SIG-M5 treated with dmso at 0.1 percent for 504 hours (cell line): Measurements from ENCODE around the gene PCDHB5.
A peak's percentile ranks its signal among the peaks of the same experiment; 100 is the strongest.
"Not testable (repeated sequence)": the region's sequence is repeated elsewhere in the genome, so short reads cannot be mapped to it uniquely, and the experiment has no call there.

Source experiments
- DNase-seq: peaks from one replicate; lab custom pipeline; 2025; ENCODE audit not compliant: unreplicated experiment; lab: John Stamatoyannopoulos, UW

Gene PCDHB5

DNA sequence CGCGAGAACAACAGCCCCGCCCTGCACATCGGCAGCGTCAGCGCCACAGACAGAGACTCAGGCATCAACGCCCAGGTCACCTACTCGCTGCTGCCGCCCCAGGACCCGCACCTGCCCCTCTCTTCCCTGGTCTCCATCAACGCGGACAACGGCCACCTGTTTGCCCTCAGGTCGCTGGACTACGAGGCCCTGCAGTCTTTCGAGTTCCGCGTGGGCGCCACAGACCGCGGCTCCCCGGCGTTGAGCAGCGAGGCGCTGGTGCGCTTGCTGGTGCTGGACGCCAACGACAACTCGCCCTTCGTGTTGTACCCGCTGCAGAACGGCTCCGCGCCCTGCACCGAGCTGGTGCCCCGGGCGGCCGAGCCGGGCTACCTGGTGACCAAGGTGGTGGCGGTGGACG, 16.6 kb downstream of the PCDHB5 start:
- not testable (repeated sequence) for DNase-seq

DNA sequence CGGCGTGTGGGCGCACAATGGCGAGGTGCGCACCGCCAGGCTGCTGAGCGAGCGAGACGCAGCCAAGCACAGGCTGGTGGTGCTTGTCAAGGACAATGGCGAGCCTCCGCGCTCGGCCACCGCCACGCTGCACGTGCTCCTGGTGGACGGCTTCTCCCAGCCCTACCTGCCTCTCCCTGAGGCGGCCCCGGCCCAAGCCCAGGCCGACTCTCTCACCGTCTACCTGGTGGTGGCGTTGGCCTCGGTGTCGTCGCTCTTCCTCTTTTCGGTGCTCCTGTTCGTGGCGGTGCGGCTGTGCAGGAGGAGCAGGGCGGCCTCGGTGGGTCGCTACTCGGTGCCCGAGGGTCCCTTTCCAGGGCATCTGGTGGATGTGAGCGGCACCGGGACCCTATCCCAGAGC, 17.1 kb downstream of the PCDHB5 start:
- DNase-seq: not testable (repeated sequence)

DNA sequence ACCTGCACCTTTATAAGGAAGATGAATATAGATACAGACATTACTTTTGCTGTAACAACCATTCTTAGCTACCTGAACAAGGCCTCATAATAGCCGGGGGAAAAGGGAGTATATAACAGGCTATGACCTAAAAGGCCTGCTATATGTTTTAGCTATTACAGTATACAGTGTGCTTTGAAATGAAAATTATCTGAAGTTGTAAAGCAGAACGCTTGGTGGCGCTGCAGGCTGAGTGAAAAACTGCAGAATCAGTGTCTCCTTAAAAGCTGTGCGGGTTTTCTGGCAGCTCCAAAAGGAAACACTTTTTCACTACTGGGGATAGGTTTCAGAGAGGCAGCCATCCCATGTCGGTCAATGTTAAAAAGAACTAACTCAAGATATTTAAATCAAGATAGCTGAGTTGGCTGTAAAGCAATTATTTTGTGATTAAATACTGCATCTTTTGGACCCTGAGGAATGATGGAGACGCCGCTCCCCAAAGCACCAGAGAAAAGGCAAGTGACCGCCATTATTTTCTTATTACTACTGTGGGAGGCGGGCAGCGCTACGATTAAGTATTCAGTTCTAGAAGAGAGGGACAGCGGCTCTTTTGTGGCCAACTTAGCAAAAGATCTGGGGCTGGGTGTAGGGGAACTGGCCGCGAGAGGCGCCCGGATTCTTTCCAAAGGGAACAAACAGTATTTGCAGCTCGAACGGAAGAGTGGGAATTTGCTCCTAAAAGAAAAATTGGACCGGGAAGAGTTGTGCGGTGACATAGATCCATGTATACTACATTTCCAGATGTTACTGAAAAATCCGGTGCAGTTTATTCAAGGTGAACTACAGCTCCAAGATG, 20.8 kb downstream of the PCDHB5 start:
- no peak for DNase-seq

GRCh38 chr5:141157356-141157755, 22.4 kb downstream of the PCDHB5 start:
- not testable (repeated sequence) for DNase-seq

GRCh38 chr5:141157901-141158300, 22.9 kb downstream of the PCDHB5 start:
- DNase-seq: not testable (repeated sequence)

- no peak for DNase-seq
These were observed 37.6 kb downstream of the PCDHB5 start, which contains the start of gene PCDHB7 for GRCh38 chr5:141172381-141173204. TSS of gene PCDHB7 (plus strand) at chr5:141172644. CDS start at chr5:141172836, 192 bp downstream.

- not testable (repeated sequence) for DNase-seq
These were observed 39.5 kb downstream of the PCDHB5 start for GRCh38 chr5:141174291-141175104.

- DNase-seq: no peak
These were observed 40.9 kb downstream of the PCDHB5 start for GRCh38 chr5:141175933-141176332.

DNA sequence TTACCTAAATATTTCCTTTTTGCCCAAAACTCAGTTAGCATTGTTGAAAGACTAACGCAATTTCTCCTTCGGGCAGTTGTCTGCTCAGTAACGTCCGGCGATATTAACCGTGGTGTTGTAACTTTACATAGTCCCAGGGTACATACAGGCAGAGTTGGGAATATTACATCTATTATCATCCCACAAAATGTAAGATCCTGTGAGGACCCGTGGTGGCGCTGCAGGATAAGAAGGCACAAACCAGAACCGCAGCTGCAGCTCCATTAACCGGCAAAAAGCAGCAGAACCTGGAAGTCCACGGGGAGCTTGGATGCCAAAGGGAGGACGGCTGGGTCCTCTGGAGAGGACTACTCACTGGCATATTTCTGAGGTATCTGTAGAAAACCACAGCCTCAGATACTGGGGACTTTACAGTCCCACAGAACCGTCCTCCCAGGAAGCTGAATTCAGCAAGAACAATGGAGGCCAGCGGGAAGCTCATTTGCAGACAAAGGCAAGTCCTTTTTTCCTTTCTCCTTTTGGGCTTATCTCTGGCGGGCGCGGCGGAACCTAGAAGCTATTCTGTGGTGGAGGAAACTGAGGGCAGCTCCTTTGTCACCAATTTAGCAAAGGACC, 42.7 kb downstream of the PCDHB5 start, which contains the start of gene PCDHB8:
TSS of gene PCDHB8 (plus strand) at position 214 of the 615 bp plus-strand sequence. CDS start at position 459, 245 bp downstream.
- DNase-seq: not testable (repeated sequence)

DNA sequence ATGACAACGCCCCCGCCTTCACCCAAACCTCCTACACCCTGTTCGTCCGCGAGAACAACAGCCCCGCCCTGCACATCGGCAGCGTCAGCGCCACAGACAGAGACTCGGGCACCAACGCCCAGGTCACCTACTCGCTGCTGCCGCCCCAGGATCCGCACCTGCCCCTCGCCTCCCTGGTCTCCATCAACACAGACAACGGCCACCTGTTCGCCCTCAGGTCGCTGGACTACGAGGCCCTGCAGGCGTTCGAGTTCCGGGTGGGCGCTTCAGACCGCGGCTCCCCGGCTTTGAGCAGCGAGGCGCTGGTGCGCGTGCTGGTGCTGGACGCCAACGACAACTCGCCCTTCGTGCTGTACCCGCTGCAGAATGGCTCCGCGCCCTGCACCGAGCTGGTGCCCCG, 44.4 kb downstream of the PCDHB5 start:
- DNase-seq: not testable (repeated sequence)

DNA sequence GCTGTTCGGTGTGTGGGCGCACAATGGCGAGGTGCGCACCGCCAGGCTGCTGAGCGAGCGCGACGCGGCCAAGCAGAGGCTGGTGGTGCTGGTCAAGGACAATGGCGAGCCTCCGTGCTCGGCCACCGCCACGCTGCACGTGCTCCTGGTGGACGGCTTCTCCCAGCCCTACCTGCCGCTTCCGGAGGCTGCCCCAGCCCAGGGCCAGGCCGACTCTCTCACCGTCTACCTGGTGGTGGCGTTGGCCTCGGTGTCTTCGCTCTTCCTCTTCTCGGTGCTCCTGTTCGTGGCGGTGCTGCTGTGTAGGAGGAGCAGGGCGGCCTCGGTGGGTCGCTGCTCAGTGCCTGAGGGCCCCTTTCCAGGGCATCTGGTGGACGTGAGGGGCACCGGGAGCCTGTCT, 44.9 kb downstream of the PCDHB5 start:
- DNase-seq: not testable (repeated sequence)

DNA sequence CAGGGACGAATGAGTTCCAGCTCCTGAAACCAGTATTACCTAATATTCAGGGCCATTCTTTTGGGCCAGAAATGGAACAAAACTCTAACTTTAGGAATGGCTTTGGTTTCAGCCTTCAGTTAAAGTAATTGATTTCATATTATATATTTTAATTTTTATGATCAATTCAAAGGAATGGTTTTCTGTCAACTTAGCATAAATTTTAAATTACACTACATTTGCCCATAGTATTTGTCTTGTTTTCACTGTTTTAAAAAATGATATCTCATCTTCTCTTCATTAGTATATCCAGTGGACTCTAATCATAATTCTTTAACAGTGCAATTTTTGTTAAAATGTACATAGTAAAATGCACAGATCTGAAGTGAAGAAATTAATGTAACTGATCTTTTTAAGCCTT, 45.3 kb downstream of the PCDHB5 start:
- DNase-seq: no peak

GRCh38 chr5:141182248-141182647, 47.2 kb downstream of the PCDHB5 start, which contains the start of gene PCDHB16:
TSS of gene PCDHB16 (plus strand) at chr5:141182387. CDS start at chr5:141182560, 173 bp downstream.
- DNase-seq: peak; percentile 18

GRCh38 chr5:141184117-141184855, 49.3 kb downstream of the PCDHB5 start:
- DNase-seq: not testable (repeated sequence)

DNA sequence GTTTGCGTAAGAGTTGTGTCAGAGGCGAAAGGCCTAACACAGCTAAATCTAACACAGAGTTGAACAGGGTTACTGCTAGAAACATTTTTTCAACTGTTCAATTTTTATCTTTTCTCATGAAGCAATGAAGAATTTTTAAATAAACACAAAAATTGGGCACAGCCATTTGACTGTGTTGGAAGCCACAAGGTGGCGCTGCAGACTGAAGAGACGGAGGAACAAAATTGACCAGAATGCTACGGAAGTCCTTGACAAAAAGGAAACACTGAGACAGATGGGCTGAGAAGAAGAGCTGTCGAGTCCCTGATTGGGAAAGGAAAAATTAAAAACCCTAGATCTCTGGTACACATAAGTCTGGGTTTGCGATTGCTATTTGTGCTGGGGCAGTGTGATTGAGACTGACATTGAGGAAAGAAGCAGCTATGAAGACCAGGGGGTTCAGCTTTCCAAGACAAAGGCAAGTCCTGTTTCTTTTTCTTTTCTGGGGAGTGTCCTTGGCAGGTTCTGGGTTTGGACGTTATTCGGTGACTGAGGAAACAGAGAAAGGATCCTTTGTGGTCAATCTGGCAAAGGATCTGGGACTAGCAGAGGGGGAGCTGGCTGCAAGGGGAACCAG, 52.0 kb downstream of the PCDHB5 start, which contains the start of gene PCDHB9:
TSS of gene PCDHB9 (plus strand) at position 265 of the 616 bp plus-strand sequence. CDS start at position 423, 158 bp downstream.
- DNase-seq: no peak
